Measurements from ENCODE around the gene KCNB1. TPM values are rescaled to one million over a fixed set of nuclear protein-coding genes. Genes with fewer than 3 reads are reported as not detected.

The KCNB1 gene
- total RNA-seq, 1 donor from 2014 or later: not detected

- DNase-seq (ENCODE audit: extremely low read depth, low read depth, low spot score): no peak
These were observed 19.4 kb upstream of the KCNB1 start for GRCh38 chr20:49501917-49502316.

GRCh38 chr20:49497398-49497669 lies 14.9 kb upstream of the KCNB1 start:
- DNase-seq (ENCODE audit: extremely low read depth, low read depth, low spot score): no peak

- DNase-seq (ENCODE audit: extremely low read depth, low read depth, low spot score): no peak
These were observed 14.3 kb upstream of the KCNB1 start for GRCh38 chr20:49496553-49497397.

GRCh38 chr20:49496043-49496442 lies 13.6 kb upstream of the KCNB1 start:
- DNase-seq (ENCODE audit: extremely low read depth, low read depth, low spot score): no peak

GRCh38 chr20:49490689-49491088 lies 8.2 kb upstream of the KCNB1 start:
- no peak for DNase-seq (ENCODE audit: extremely low read depth, low read depth, low spot score)

GRCh38 chr20:49489688-49490087 lies 7.2 kb upstream of the KCNB1 start:
- DNase-seq (ENCODE audit: extremely low read depth, low read depth, low spot score): no peak

GRCh38 chr20:49486064-49486463 lies 3.6 kb upstream of the KCNB1 start:
- no peak for DNase-seq (ENCODE audit: extremely low read depth, low read depth, low spot score)

- DNase-seq (ENCODE audit: extremely low read depth, low read depth, low spot score): no peak
These were observed 3.1 kb upstream of the KCNB1 start for GRCh38 chr20:49485563-49485962.

- DNase-seq (ENCODE audit: extremely low read depth, low read depth, low spot score): no peak
These were observed 2.0 kb upstream of the KCNB1 start for GRCh38 chr20:49484180-49485140.

- no peak for DNase-seq (ENCODE audit: extremely low read depth, low read depth, low spot score)
These were observed 1.2 kb upstream of the KCNB1 start for GRCh38 chr20:49483696-49484123.

GRCh38 chr20:49483018-49483695 lies 689 bp upstream of the KCNB1 start:
- no peak for DNase-seq (ENCODE audit: extremely low read depth, low read depth, low spot score)

- DNase-seq (ENCODE audit: extremely low read depth, low read depth, low spot score): no peak
These were observed 295 bp downstream of the KCNB1 start for GRCh38 chr20:49482173-49482572.

- no peak for DNase-seq (ENCODE audit: extremely low read depth, low read depth, low spot score)
These were observed 1.4 kb downstream of the KCNB1 start for GRCh38 chr20:49481116-49481515.

- no peak for DNase-seq (ENCODE audit: extremely low read depth, low read depth, low spot score)
These were observed 2.2 kb downstream of the KCNB1 start for GRCh38 chr20:49480236-49480635.

GRCh38 chr20:49479785-49480184 lies 2.7 kb downstream of the KCNB1 start:
- DNase-seq (ENCODE audit: extremely low read depth, low read depth, low spot score): no peak

GRCh38 chr20:49478754-49479689 lies 3.4 kb downstream of the KCNB1 start:
- DNase-seq (ENCODE audit: extremely low read depth, low read depth, low spot score): no peak

- DNase-seq (ENCODE audit: extremely low read depth, low read depth, low spot score): no peak
These were observed 4.2 kb downstream of the KCNB1 start for GRCh38 chr20:49478266-49478665.

- no peak for DNase-seq (ENCODE audit: extremely low read depth, low read depth, low spot score)
These were observed 5.3 kb downstream of the KCNB1 start for GRCh38 chr20:49477200-49477599.

GRCh38 chr20:49476016-49476355 lies 6.5 kb downstream of the KCNB1 start:
- DNase-seq (ENCODE audit: extremely low read depth, low read depth, low spot score): no peak

GRCh38 chr20:49475292-49476015 lies 7.0 kb downstream of the KCNB1 start:
- no peak for DNase-seq (ENCODE audit: extremely low read depth, low read depth, low spot score)
